Nephron (organoid): Measurements from ENCODE around the gene HABP2.

Experiments used
- H3K27ac Mint-ChIP-seq, 3 experiments: 2 replicates each; pipeline ENCODE4 v1.8.0; 2020; ENCODE audit warnings: mixed read lengths in 3 of 3, mild to moderate bottlenecking in 2 of 3, moderate library complexity in 1 of 3
- H3K27me3 Mint-ChIP-seq: 2 replicates; pipeline ENCODE4 v1.8.0; 2021; ENCODE audit warnings: low read depth, mild to moderate bottlenecking, moderate library complexity, mixed read lengths
- H3K36me3 Mint-ChIP-seq: 2 replicates; pipeline ENCODE4 v1.8.0; 2020; ENCODE audit warnings: low read depth, mixed read lengths
- H3K4me1 Mint-ChIP-seq: 2 replicates; pipeline ENCODE4 v1.8.0; 2020; ENCODE audit warnings: mixed read lengths
- H3K4me3 Mint-ChIP-seq, 3 experiments: 2 replicates each; pipeline ENCODE4 v1.8.0; 2020; ENCODE audit warnings: mild to moderate bottlenecking in 3 of 3, mixed read lengths in 3 of 3, moderate library complexity in 2 of 3
- H3K9me3 Mint-ChIP-seq: 2 replicates; pipeline ENCODE4 v1.8.0; 2020; ENCODE audit warnings: mixed read lengths
- TF ChIP-seq, protein P1 (sequence below), 3 experiments: fragments of 200-600 bp; sonication (generic); IDR thresholded peaks; one replicate each; pipeline ENCODE4 v1.5.0; 2021; ENCODE audit warnings: antibody characterized with exemption in 3 of 3; ENCODE audit not compliant: unreplicated experiment in 3 of 3

HABP2 gene

DNA sequence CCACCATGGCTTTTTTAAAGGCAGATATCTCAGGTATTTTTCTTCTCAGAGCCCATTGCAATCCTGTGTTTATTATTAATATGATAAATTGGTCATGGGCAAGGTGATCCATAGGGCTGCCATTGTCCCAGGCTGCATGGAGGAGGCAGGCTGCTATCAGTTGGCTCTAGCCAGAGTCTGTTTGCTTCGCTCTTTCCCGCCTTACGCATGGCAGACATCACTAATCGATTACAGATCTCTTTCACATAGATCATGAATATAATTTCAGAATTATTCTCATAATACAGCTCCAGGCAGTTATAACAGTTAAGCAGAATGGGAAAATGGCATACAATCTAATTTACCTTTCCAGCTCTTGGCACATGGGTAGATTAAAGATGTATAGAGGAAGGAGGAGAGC lies 30.4 kb upstream of the HABP2 start:
- Mint-ChIP-seq H3K27me3 (peaks cover 12% of the 10 kb centered on the region), H3K9me3 (no peaks in the 10 kb centered on the region), H3K4me1 (peaks cover 39% of the 10 kb centered on the region), H3K27ac (no peak overlapping the region), H3K4me3 (no peak overlapping the region), H3K36me3 (no peaks in the 10 kb centered on the region)
- TF ChIP-seq, protein P1, sequence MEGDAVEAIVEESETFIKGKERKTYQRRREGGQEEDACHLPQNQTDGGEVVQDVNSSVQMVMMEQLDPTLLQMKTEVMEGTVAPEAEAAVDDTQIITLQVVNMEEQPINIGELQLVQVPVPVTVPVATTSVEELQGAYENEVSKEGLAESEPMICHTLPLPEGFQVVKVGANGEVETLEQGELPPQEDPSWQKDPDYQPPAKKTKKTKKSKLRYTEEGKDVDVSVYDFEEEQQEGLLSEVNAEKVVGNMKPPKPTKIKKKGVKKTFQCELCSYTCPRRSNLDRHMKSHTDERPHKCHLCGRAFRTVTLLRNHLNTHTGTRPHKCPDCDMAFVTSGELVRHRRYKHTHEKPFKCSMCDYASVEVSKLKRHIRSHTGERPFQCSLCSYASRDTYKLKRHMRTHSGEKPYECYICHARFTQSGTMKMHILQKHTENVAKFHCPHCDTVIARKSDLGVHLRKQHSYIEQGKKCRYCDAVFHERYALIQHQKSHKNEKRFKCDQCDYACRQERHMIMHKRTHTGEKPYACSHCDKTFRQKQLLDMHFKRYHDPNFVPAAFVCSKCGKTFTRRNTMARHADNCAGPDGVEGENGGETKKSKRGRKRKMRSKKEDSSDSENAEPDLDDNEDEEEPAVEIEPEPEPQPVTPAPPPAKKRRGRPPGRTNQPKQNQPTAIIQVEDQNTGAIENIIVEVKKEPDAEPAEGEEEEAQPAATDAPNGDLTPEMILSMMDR (IDR thresholded peaks at IDR 0.05; ENCODE audit: unreplicated experiment in 3 of 3), result no peak

GRCh38 chr10:113523071-113523470 lies 29.8 kb upstream of the HABP2 start:
- Mint-ChIP-seq H3K36me3 (no peaks in the 10 kb centered on the region), H3K27ac (no peak overlapping the region), H3K9me3 (no peaks in the 10 kb centered on the region), H3K4me3 (no peak overlapping the region), H3K4me1 (peaks cover 43% of the 10 kb centered on the region), H3K27me3 (peaks cover 16% of the 10 kb centered on the region)
- TF ChIP-seq, protein P1 (IDR thresholded peaks at IDR 0.05; ENCODE audit: unreplicated experiment in 3 of 3), result no peak

- H3K4me3 Mint-ChIP-seq, result no peak overlapping the region
- H3K4me1 Mint-ChIP-seq, result peaks cover 38% of the 10 kb centered on the region
- no peak overlapping the region for H3K27ac Mint-ChIP-seq
- peaks cover 18% of the 10 kb centered on the region for H3K27me3 Mint-ChIP-seq
- H3K9me3 Mint-ChIP-seq, result no peaks in the 10 kb centered on the region
- TF ChIP-seq, protein P1 (IDR thresholded peaks at IDR 0.05; ENCODE audit: unreplicated experiment in 3 of 3), result no peak
- no peaks in the 10 kb centered on the region for H3K36me3 Mint-ChIP-seq
These were observed 29.2 kb upstream of the HABP2 start for GRCh38 chr10:113523628-113524027.

- Mint-ChIP-seq H3K27ac (no peak overlapping the region), H3K4me3 (no peak overlapping the region), H3K4me1 (peaks cover 38% of the 10 kb centered on the region), H3K27me3 (peaks cover 23% of the 10 kb centered on the region), H3K36me3 (no peaks in the 10 kb centered on the region), H3K9me3 (no peaks in the 10 kb centered on the region)
- TF ChIP-seq, protein P1 (IDR thresholded peaks at IDR 0.05; ENCODE audit: unreplicated experiment in 3 of 3), result no peak
These were observed 28.7 kb upstream of the HABP2 start for GRCh38 chr10:113524120-113524519.

- H3K27me3 Mint-ChIP-seq, result peaks cover 24% of the 10 kb centered on the region
- TF ChIP-seq, protein P1 (IDR thresholded peaks at IDR 0.05; ENCODE audit: unreplicated experiment in 3 of 3), result no peak
- H3K9me3 Mint-ChIP-seq, result no peaks in the 10 kb centered on the region
- peaks cover 38% of the 10 kb centered on the region for H3K4me1 Mint-ChIP-seq
- no peak overlapping the region for H3K27ac Mint-ChIP-seq
- no peak overlapping the region for H3K4me3 Mint-ChIP-seq
- no peaks in the 10 kb centered on the region for H3K36me3 Mint-ChIP-seq
These were observed 28.0 kb upstream of the HABP2 start for GRCh38 chr10:113524539-113525490.

GRCh38 chr10:113525713-113526112 lies 27.1 kb upstream of the HABP2 start:
- TF ChIP-seq, protein P1 (IDR thresholded peaks at IDR 0.05; ENCODE audit: unreplicated experiment in 3 of 3), result no peak
- Mint-ChIP-seq H3K27ac (no peak overlapping the region), H3K9me3 (no peaks in the 10 kb centered on the region), H3K27me3 (peaks cover 30% of the 10 kb centered on the region), H3K4me1 (peaks cover 35% of the 10 kb centered on the region), H3K36me3 (no peaks in the 10 kb centered on the region), H3K4me3 (no peak overlapping the region)
